Measurements from ENCODE around the gene CARD9.

Gene CARD9

DNA sequence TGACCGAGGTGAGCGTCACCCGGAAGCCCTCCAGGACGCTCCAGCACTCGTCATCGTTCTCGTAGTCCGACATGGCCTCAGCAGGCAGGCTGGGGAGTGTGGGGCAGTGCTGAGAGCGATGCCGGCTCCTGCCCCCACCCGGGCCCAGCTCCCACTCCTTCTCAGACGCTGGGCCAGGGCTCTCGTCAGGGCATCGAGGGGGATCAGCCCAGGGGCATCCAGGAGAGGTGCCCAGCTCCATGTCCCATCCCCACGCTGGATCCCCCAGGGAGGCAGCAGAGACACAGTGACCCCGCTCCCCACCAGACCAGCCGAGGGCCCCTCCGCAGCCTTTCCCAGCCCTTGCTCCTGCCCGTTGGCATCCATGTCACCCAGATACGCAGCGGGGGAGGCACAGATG lies 1.5 kb downstream of the CARD9 start:
- Mint-ChIP-seq H3K36me3 (ENCODE audit: low read depth) (no peaks in the 10 kb centered on the region), H3K9me3 (no peaks in the 10 kb centered on the region), H3K4me3 (no peak overlapping the region), H3K4me1 (peaks cover 31% of the 10 kb centered on the region), H3K27me3 (ENCODE audit: low read depth, poor library complexity) (peaks cover 2% of the 10 kb centered on the region), H3K27ac (no peak overlapping the region)
- no peak for DNase-seq
- TF ChIP-seq, protein P1, sequence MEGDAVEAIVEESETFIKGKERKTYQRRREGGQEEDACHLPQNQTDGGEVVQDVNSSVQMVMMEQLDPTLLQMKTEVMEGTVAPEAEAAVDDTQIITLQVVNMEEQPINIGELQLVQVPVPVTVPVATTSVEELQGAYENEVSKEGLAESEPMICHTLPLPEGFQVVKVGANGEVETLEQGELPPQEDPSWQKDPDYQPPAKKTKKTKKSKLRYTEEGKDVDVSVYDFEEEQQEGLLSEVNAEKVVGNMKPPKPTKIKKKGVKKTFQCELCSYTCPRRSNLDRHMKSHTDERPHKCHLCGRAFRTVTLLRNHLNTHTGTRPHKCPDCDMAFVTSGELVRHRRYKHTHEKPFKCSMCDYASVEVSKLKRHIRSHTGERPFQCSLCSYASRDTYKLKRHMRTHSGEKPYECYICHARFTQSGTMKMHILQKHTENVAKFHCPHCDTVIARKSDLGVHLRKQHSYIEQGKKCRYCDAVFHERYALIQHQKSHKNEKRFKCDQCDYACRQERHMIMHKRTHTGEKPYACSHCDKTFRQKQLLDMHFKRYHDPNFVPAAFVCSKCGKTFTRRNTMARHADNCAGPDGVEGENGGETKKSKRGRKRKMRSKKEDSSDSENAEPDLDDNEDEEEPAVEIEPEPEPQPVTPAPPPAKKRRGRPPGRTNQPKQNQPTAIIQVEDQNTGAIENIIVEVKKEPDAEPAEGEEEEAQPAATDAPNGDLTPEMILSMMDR (IDR thresholded peaks at IDR 0.05) = no peak

DNA sequence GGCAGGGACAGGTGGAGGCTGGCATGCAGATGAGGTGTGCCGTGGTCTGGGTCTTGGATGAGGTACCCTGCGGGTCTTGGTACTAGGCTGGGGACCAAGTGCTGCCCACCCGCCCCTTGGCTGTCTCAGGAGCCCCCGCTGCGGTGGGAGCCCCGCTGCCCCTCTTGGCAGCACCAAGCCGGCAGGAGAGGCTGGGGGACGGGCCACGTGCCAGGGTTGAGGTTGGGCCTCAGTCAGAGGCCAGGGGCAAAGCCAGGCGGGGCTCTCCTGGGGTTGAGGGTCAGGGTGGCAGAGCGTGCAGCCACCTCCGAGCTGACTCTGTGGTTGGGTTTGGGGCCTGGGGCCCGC lies 2.0 kb downstream of the CARD9 start:
- no peaks in the 10 kb centered on the region for H3K36me3 Mint-ChIP-seq (ENCODE audit: low read depth)
- peaks cover 31% of the 10 kb centered on the region for H3K4me1 Mint-ChIP-seq

DNA sequence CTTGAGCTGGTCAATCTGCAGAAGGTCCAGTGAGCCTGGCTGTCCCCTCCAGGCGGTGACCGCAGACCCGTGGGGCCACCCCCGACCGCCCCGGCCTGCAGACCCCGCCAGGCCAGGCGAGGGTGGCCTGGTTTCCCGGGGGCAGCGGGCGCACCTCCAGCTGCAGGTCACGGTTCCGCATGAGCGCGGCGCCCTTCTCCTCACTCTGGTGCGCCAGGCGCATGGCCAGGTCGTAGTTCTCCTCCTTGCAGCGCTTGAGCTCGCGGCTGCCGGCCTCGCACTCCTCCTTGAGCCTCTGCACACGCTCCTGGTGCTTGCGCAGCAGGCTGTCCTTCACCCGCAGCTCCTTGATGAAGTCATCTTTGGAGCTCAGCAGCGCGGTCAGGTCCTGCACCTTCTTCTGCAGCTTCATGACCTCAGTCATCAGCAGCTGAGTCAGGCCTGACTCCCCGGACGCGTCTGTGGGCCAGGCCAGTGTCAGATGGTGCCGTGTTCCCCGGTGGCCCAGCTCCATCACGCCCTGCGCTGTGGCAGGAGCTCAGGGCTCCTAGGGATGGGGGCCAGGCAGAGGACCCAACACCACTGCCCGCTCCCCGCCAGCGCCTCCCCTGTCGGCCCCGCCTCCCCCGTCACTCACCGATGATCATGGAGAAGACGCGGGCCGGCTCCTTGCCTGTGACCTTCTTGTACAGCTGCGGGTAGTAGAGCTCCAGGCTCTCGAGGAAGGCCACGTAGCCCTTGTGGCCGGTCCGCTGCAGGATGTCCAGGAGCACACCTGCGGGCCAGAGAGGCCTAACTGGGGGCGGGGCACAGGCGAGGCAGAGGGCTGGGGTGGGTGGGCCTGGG lies 2.6 kb downstream of the CARD9 start:
- peaks cover 2% of the 10 kb centered on the region for H3K27me3 Mint-ChIP-seq (ENCODE audit: low read depth, poor library complexity)
- DNase-seq = no peak
- no peaks in the 10 kb centered on the region for H3K9me3 Mint-ChIP-seq
- peak overlapping the region; percentile 81 for H3K27ac Mint-ChIP-seq
- H3K4me3 Mint-ChIP-seq = no peak overlapping the region
- TF ChIP-seq, protein P1 (IDR thresholded peaks at IDR 0.05) = no peak
- peaks cover 31% of the 10 kb centered on the region for H3K4me1 Mint-ChIP-seq
- no peaks in the 10 kb centered on the region for H3K36me3 Mint-ChIP-seq (ENCODE audit: low read depth)

More for the DNA sequence above, 2.0 kb downstream of the CARD9 start:
- Mint-ChIP-seq H3K27me3 (ENCODE audit: low read depth, poor library complexity) (peaks cover 2% of the 10 kb centered on the region), H3K27ac (no peak overlapping the region), H3K4me3 (no peak overlapping the region), H3K9me3 (no peaks in the 10 kb centered on the region)
- TF ChIP-seq, protein P1 (IDR thresholded peaks at IDR 0.05) = no peak
- no peak for DNase-seq

DNA sequence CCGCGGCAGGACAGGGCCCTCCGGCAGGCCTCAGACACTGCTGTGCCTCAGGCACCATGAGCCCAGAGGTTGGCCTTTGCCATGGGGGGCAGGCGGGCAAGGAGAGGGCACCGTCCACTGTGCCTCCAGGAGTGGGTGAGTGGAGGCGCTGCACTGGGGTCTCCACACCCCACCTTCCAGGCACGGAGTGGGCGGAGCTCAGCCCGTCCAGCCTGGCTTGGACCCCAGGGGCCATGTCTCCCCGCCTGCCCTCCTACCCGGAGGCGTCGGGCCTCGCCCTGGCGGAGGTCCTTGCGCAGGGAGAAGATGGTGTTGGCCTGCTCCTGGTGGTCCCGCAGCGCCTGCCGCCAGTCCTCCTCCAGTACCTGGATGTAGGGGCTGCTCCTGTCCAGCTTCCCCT lies 3.4 kb downstream of the CARD9 start:
- no peak overlapping the region for H3K27ac Mint-ChIP-seq
- H3K4me1 Mint-ChIP-seq = peaks cover 31% of the 10 kb centered on the region
- no peak for DNase-seq
- H3K4me3 Mint-ChIP-seq = no peak overlapping the region
- H3K27me3 Mint-ChIP-seq (ENCODE audit: low read depth, poor library complexity) = peaks cover 2% of the 10 kb centered on the region
- H3K9me3 Mint-ChIP-seq = no peaks in the 10 kb centered on the region
- TF ChIP-seq, protein P1 (IDR thresholded peaks at IDR 0.05) = no peak
- H3K36me3 Mint-ChIP-seq (ENCODE audit: low read depth) = no peaks in the 10 kb centered on the region

DNA sequence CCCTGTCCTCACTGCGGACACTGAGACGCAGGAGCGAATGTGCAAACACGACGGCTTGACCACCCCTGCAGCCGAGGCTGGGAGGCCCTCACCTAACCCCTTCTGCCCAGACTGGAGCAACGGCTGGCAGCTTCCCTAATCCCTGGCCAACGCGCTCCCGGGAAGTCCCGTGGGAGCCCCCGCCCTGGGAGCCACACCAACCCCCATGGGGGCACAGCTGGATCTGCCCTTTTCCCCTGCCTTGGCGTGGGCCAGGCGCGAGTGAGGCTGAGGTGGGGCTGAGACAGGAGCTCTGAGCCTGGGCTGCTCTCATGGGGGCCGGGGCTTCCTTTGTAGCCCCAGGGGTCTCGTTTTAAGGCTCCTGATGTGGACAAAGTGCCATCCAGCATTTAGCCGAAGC lies 5.3 kb downstream of the CARD9 start:
- TF ChIP-seq, protein P1 (IDR thresholded peaks at IDR 0.05) = no peak
- DNase-seq = no peak
- H3K4me1 Mint-ChIP-seq = peaks cover 20% of the 10 kb centered on the region
- no peaks in the 10 kb centered on the region for H3K9me3 Mint-ChIP-seq
- H3K4me3 Mint-ChIP-seq = no peak overlapping the region
- no peaks in the 10 kb centered on the region for H3K36me3 Mint-ChIP-seq (ENCODE audit: low read depth)
- no peaks in the 10 kb centered on the region for H3K27me3 Mint-ChIP-seq (ENCODE audit: low read depth, poor library complexity)
- no peak overlapping the region for H3K27ac Mint-ChIP-seq
